Activated CD8-positive, alpha-beta T cell treated with anti-CD3 and anti-CD28 coated beads for 36 hours (primary cell): ENCODE results near the gene NAPG. TPM values are rescaled to one million over a fixed set of nuclear protein-coding genes. Genes with fewer than 3 reads are reported as not detected.
"Not testable (repeated sequence)": the region's sequence is repeated elsewhere in the genome, so short reads cannot be mapped to it uniquely, and the experiment has no call there.

ENCODE experiments used
- ATAC-seq: fragments of 200-7000 bp; cut with Tn5 transposase; one replicate; pipeline ENCODE4 v1.10.0; 2021; ENCODE audit warnings: mild to moderate bottlenecking, moderate library complexity
- CTCF ChIA-PET: fragments of 350-600 bp; sonication (Branson Sonifier 250); formaldehyde crosslinking; loops from one replicate; lab custom pipeline; 2021; ENCODE audit warnings: antibody characterized with exemption; lab: Charles Lee
- POLR2A ChIA-PET: fragments of 350-600 bp; sonication (Branson Sonifier 250); formaldehyde crosslinking; loops from one replicate; lab custom pipeline; 2021; ENCODE audit warnings: antibody characterized with exemption; lab: Charles Lee
- DNase-seq: peaks from one replicate; pipeline ENCODE4 v3.0.0-alpha.2; 2020
- H3K27ac Mint-ChIP-seq: one replicate; pipeline ENCODE4 v1.8.0; 2021; ENCODE audit warnings: mild to moderate bottlenecking, mixed read lengths
- H3K27me3 Mint-ChIP-seq: one replicate; pipeline ENCODE4 v1.8.0; 2021; ENCODE audit warnings: mixed read lengths
- H3K36me3 Mint-ChIP-seq: one replicate; pipeline ENCODE4 v1.8.0; 2021; ENCODE audit warnings: low read depth, mixed read lengths
- H3K4me1 Mint-ChIP-seq: one replicate; pipeline ENCODE4 v1.8.0; 2021; ENCODE audit warnings: low read depth, mixed read lengths
- H3K4me3 Mint-ChIP-seq: one replicate; pipeline ENCODE4 v1.8.0; 2021; ENCODE audit warnings: mild to moderate bottlenecking, moderate library complexity, mixed read lengths
- H3K9me3 Mint-ChIP-seq: one replicate; pipeline ENCODE4 v1.8.0; 2021; ENCODE audit warnings: mixed read lengths
- CTCF ChIP-seq: fragments of 200-600 bp; IDR thresholded peaks from one replicate; pipeline ENCODE4 v1.8.0; 2022; ENCODE audit warnings: antibody characterized with exemption, mild to moderate bottlenecking
- intact Hi-C: fragments of 100-400 bp; cut with micrococcal nuclease; formaldehyde crosslinking; loops from one replicate; pipeline ENCODE4 v1.10.0; 2022
- total RNA-seq, 2 experiments: library from RNA; stranded (reverse); gene quantifications; one replicate each; pipeline ENCODE4 v1.2.3, GENCODE V29; 2021

Gene NAPG
- total RNA-seq, 2 experiments from 2014 or later, result 27.5 to 29.7 TPM

DNA sequence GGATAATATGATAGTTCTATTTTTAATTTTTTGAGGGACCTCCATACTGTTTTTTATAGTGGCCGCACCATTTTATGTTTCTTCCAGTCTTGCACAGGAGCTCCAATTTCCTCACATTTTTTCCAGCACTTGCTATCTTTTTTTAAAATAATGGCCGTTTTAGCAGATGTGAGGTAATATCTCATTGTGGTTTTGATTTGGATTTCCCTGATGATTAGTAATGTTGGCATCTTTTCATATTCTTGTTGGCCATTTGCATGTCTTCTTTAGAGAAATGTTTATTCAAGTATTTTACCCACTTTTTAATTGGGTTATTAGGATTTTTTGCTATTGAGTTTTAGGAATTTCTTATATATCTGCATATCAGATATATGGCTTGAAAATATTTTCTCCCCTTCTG lies 29.9 kb upstream of the NAPG start:
- ChIA-PET CTCF (interaction anchor here (0.5 kb wide), 1 partner anchor 59 kb away, joined by 3 read pairs; no protein-coding TSS in a partner anchor), POLR2A (no interaction called here)
- Mint-ChIP-seq H3K9me3 (no peaks in the 10 kb centered on the region), H3K4me3 (no peak overlapping the region), H3K27ac (no peak overlapping the region), H3K27me3 (no peaks in the 10 kb centered on the region), H3K4me1 (peaks cover 14% of the 10 kb centered on the region), H3K36me3 (no peaks in the 10 kb centered on the region)
- DNase-seq, result no peak
- intact Hi-C loops, result no loop called here
- ATAC-seq, result no peak
- TF ChIP-seq CTCF, result no peak

- Mint-ChIP-seq H3K27ac (no peak overlapping the region), H3K36me3 (no peaks in the 10 kb centered on the region), H3K9me3 (no peaks in the 10 kb centered on the region), H3K4me3 (no peak overlapping the region), H3K27me3 (no peaks in the 10 kb centered on the region), H3K4me1 (peaks cover 13% of the 10 kb centered on the region)
- ChIA-PET POLR2A (no interaction called here), CTCF (no interaction called here)
- ATAC-seq, result no peak
- DNase-seq, result no peak
- no peak for TF ChIP-seq CTCF
- intact Hi-C loops, result no loop called here
Observed at GRCh38 chr18:10497206-10497749, 28.5 kb upstream of the NAPG start.

DNA sequence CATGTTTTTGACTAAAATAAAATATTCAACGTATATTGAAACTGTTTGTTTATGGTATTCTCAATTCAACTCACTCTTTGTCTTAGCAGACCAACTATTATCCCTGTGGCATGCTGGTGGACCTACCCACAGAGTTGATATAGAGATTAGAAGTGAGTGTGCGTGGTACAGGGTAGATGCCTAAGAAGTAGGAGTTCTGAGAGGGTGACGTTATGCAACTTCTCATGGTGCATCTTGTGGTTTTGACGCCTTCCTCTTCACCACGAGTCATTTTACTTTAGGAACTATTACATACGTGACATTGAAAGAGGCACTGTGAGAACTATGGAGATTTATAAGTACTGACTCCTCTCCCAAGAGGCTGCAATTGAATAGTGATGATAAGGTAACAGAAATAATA lies 26.6 kb upstream of the NAPG start:
- intact Hi-C loops, result no loop called here
- H3K27me3 Mint-ChIP-seq, result peaks cover 2% of the 10 kb centered on the region
- CTCF ChIA-PET, result no interaction called here
- no peaks in the 10 kb centered on the region for H3K9me3 Mint-ChIP-seq
- no peak overlapping the region for H3K4me3 Mint-ChIP-seq
- TF ChIP-seq CTCF, result no peak
- no peaks in the 10 kb centered on the region for H3K36me3 Mint-ChIP-seq
- ATAC-seq, result peak; percentile 96
- POLR2A ChIA-PET, result interaction anchor here (1.2 to 1.5 kb wide), 2 partner anchors 14 to 16 kb away, joined by 3 read pairs; no protein-coding TSS in a partner anchor
- peaks cover 13% of the 10 kb centered on the region for H3K4me1 Mint-ChIP-seq
- peak; percentile 61 for DNase-seq
- no peak overlapping the region for H3K27ac Mint-ChIP-seq

- H3K27ac Mint-ChIP-seq, result no peak overlapping the region
- no peak for TF ChIP-seq CTCF
- no peaks in the 10 kb centered on the region for H3K36me3 Mint-ChIP-seq
- CTCF ChIA-PET, result no interaction called here
- ATAC-seq (no peak), DNase-seq (no peak)
- POLR2A ChIA-PET, result no interaction called here
- H3K9me3 Mint-ChIP-seq, result peaks cover 4% of the 10 kb centered on the region
- H3K27me3 Mint-ChIP-seq, result peaks cover 5% of the 10 kb centered on the region
- no peak overlapping the region for H3K4me3 Mint-ChIP-seq
- intact Hi-C loops, result no loop called here
- H3K4me1 Mint-ChIP-seq, result peaks cover 13% of the 10 kb centered on the region
Observed at GRCh38 chr18:10500038-10500437, 25.8 kb upstream of the NAPG start.

- DNase-seq (no peak), ATAC-seq (no peak)
- peaks cover 4% of the 10 kb centered on the region for H3K4me1 Mint-ChIP-seq
- intact Hi-C loops, result no loop called here
- no peak overlapping the region for H3K27ac Mint-ChIP-seq
- CTCF ChIA-PET, result interaction anchor here (0.7 kb wide), 1 partner anchor 106 kb away, joined by 3 read pairs; no protein-coding TSS in a partner anchor
- H3K4me3 Mint-ChIP-seq, result no peak overlapping the region
- no peak for TF ChIP-seq CTCF
- H3K9me3 Mint-ChIP-seq, result peaks cover 13% of the 10 kb centered on the region
- H3K27me3 Mint-ChIP-seq, result peaks cover 5% of the 10 kb centered on the region
- peaks cover 1% of the 10 kb centered on the region for H3K36me3 Mint-ChIP-seq
- POLR2A ChIA-PET, result no interaction called here
Observed at GRCh38 chr18:10504723-10505122, 21.1 kb upstream of the NAPG start.

DNA sequence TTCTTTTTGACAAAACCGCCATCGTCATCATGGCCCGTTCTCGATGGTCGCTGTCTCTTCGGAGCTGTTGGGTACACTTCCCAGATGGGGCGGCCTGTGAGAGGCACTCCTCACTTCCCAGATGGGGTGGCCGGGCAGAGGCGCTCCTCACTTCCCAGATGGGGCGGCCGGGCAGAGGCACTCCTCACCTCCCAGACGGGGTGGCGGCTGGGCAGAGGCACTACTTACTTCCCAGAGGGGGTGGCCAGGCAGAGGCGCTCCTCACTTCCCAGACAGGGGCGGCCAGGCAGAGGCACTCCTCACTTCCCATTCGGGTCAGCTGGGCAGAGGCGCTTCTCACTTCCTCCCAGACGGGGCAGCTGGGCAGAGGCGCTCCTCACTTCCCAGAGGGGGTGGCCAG lies 19.9 kb upstream of the NAPG start:
- H3K36me3 Mint-ChIP-seq, H3K4me3 Mint-ChIP-seq, H3K27ac Mint-ChIP-seq, intact Hi-C loops, H3K27me3 Mint-ChIP-seq, CTCF ChIA-PET, DNase-seq, POLR2A ChIA-PET, H3K4me1 Mint-ChIP-seq, ATAC-seq: not testable (repeated sequence)
- peaks cover 13% of the 10 kb centered on the region for H3K9me3 Mint-ChIP-seq
